ENCODE data around the gene EMD. TPM values are rescaled to one million over a fixed set of nuclear protein-coding genes. Genes with fewer than 3 reads are reported as not detected.
"Not testable (repeated sequence)": the region's sequence is repeated elsewhere in the genome, so short reads cannot be mapped to it uniquely, and the experiment has no call there.

EMD gene
- total RNA-seq (2014; rRNA removed; shearing (Covaris generic)) = 49.8 and 72.5 TPM in 2 replicates

- peak; percentile 96 for DNase-seq (ENCODE audit: low spot score)
- in situ Hi-C loops (cut with HindIII; ENCODE audit: low sequenced_read_pairs) = no loop called here
These were observed at the start of gene EMD for GRCh38 chrX:154378799-154379568. Gene EMD, plus strand, starts transcription at chrX:154379295. Its CDS starts 190 bp downstream, at chrX:154379485.

DNA sequence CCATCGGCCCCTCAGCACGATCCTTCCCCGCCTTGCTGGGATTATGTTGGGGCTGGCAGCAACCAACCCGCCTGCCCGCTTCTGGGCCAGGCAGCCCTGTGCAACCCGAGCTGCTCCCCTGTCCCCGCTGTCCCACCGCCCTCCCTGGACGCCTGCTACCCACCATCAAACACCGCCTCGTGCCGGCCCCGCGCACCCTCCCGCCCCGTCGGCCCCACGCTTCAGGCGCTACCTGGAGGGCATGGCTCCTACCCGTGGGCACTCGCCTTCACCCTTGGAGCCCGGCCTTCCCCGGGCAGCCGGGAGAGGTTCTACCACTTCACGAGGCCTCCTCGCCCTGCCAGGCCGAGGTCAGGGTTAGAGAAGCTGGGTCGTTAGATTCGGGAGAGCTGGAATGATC lies 46.5 kb upstream of the EMD start:
- DNase-seq (ENCODE audit: low spot score) = no peak
- in situ Hi-C loops (cut with HindIII; ENCODE audit: low sequenced_read_pairs) = no loop called here

DNA sequence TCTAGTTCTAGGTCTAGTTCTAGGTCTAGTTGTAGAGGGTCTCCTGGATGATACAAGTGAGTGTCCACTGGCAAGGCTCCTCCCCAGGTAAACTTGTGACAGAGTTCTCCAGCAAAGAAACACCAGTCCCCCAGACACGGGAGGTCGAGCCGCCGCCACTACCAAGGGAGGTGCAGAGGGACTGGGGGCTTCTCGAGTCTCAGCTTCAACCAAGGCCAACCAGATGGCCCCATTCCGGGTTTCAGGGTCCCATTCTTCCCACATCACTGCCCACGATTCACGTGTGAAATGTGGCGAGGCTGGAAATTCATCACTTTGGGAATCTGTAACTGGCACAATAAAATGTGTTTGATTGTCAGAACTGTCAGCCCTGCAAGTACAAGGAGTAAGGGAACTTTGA lies 46.0 kb upstream of the EMD start:
- in situ Hi-C loops (cut with HindIII; ENCODE audit: low sequenced_read_pairs) = no loop called here

GRCh38 chrX:154333837-154334271 lies 45.2 kb upstream of the EMD start:
- in situ Hi-C loops (cut with HindIII; ENCODE audit: low sequenced_read_pairs) = no loop called here
- no peak for DNase-seq (ENCODE audit: low spot score)

More for the DNA sequence above, 46.0 kb upstream of the EMD start:
- no peak for DNase-seq (ENCODE audit: low spot score)

DNA sequence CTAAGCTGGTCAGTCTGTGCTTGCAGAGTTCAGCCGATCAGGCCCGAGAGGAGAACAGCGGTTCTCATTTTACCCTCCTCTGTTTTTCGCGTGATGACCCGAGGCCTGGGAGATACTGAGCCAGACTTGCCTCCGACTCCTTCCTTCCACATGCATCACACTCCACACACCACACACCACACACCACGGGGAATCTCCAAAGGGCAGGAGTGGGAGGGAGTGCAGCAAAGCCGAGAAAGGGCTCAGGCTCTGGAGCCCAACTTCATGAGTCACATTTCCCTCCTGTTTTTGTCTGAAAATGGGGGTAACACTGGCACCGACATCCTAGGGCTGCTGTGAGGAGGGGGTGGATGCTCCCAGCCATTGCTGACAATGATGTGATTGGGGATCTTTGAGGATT lies 44.6 kb upstream of the EMD start:
- DNase-seq (ENCODE audit: low spot score) = no peak
- in situ Hi-C loops (cut with HindIII; ENCODE audit: low sequenced_read_pairs) = no loop called here

DNA sequence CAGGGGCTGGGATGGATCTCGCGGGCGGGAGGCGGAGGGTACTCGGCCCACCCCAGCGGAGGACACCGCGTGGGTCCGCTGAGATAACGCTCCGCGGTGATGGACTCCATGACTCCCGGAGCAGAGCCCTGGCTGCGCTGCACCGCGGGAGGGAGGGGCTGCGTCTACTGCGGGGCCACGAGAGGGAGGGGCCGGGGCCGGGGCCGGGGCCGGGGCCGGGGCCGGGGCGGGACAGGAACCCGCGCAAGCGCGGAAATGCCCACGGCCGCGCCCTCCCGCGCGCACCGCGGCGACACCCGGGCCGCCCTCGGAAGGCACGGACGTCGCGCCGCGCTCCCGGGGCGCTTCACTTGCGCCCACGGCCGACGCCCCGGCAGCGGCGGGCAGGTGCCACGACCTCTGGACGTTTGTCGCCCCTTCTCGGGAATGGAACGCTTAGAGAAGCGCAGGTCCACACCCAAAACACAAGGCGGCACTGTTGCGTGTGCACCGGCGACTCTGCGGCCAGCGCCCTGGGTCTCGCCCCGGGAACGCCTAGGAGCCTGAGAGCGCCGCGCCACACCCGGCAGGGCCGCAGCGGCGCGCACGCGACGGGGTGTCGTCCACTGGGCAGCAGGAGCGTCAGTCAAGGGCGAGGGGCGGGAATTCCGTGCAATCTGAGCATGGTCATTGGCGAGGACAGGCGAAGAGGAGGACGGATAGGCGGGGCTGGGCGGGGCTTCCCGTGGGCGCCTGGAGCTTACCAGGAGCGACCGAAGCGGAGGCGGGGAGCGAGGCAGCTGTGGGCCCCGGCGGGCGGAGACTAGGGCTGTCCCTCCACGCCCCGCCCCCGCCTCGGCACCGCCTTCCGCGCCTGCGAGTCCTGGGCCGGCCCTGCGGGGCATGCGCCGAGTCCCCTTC lies 37.4 kb upstream of the EMD start:
- in situ Hi-C loops (cut with HindIII; ENCODE audit: low sequenced_read_pairs); DNase-seq (ENCODE audit: low spot score): not testable (repeated sequence)

DNA sequence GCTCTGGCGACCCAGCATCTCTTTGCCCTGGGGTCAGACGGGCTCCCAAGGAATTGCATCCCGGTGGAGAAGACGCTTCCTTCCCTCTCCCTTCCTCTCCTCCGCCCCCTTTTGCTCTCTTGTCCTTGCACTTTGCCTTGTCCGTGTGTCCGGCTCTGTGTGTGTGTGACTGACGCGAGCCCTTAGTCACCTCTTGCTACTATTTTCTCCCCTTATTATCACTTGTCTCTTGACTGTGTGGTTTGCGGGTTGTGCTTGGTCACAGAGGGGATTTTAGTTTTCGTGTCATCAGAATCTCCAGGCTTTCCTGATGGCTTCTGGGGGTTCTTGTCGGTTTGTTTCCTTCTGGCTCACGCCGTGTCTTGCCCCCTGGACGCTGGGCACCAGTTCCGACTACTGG lies 36.0 kb upstream of the EMD start:
- DNase-seq (ENCODE audit: low spot score); in situ Hi-C loops (cut with HindIII; ENCODE audit: low sequenced_read_pairs): not testable (repeated sequence)

GRCh38 chrX:154343620-154344019 lies 35.5 kb upstream of the EMD start:
- DNase-seq (ENCODE audit: low spot score); in situ Hi-C loops (cut with HindIII; ENCODE audit: low sequenced_read_pairs): not testable (repeated sequence)

- DNase-seq (ENCODE audit: low spot score) = no peak
- in situ Hi-C loops (cut with HindIII; ENCODE audit: low sequenced_read_pairs) = no loop called here
These were observed 31.0 kb upstream of the EMD start for GRCh38 chrX:154348114-154348531.

GRCh38 chrX:154348646-154349358 lies 30.3 kb upstream of the EMD start:
- no peak for DNase-seq (ENCODE audit: low spot score)
- in situ Hi-C loops (cut with HindIII; ENCODE audit: low sequenced_read_pairs) = no loop called here

DNA sequence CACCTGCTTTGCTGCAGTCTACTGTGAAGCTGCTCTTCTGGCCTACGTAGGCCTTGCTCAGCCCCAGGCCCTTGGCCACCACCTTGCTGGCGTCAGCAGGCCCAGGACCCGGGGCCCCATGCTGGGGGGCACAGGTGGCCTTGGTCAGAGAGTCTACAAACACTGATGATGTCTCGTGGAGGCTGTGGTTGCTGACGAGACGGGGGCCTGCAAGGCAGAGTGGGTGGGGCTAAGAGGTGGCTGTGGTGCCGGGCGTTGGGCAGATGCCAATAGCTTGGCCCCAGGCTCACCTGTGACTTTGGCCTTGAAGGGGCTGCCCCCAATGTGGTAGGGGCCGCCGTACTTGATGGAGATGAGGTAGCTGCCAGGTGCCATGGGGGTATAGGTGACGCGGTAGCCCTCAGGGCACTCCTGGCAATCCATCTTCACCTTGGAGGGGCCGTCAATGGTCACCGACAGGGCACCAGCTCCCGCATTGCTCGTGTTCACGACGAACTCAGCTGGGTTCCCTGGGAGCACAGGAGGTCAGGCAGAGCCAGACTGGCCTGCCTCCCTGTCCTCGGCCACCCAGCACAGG lies 29.6 kb upstream of the EMD start:
- in situ Hi-C loops (cut with HindIII; ENCODE audit: low sequenced_read_pairs) = no loop called here
- no peak for DNase-seq (ENCODE audit: low spot score)

- no peak for DNase-seq (ENCODE audit: low spot score)
- in situ Hi-C loops (cut with HindIII; ENCODE audit: low sequenced_read_pairs) = no loop called here
These were observed 29.1 kb upstream of the EMD start for GRCh38 chrX:154349979-154350378.

- in situ Hi-C loops (cut with HindIII; ENCODE audit: low sequenced_read_pairs) = no loop called here
- no peak for DNase-seq (ENCODE audit: low spot score)
These were observed 28.5 kb upstream of the EMD start for GRCh38 chrX:154350429-154351182.

DNA sequence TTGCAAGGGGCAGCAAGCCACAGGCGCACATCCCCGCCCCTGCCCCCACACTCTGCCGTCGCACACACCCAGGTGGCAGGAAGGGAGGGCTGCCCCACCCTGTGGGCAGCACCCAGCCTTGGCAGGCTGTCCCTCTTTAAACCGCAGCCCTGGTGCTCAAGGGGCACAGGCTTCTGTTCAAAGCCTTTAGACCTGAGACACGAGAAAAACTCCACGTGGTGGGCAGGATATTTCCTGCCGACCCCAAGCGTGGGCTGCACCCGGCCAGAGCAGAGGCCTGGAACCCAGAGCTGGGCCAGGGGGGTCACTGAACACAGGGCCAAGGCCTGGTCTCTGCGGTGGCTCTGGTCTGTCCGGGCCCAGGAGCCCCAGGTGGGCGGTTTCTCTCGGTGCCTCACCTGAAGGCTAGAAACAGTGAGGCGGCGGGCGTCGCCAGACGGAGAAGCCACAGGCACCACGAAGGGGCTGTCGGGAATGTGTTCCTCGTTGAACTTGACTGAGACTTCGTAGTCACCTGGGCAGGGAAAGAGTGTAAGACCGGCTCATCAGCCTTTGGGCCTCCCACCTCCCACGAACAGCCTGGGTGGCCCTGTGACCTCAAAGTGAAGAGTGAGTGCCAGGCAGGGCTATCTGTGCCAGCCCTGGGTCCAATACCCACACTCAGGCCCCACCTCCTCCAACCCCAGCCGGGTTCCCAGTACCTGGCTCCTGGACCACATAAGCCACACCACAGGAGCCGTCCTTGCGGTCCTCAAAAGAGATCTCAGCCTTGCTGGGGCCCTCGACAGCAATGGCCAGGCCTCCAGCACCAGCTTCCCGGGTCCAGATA lies 27.7 kb upstream of the EMD start:
- in situ Hi-C loops (cut with HindIII; ENCODE audit: low sequenced_read_pairs) = no loop called here
- no peak for DNase-seq (ENCODE audit: low spot score)

- no peak for DNase-seq (ENCODE audit: low spot score)
- in situ Hi-C loops (cut with HindIII; ENCODE audit: low sequenced_read_pairs) = no loop called here
These were observed 27.1 kb upstream of the EMD start for GRCh38 chrX:154352012-154352401.

DNA sequence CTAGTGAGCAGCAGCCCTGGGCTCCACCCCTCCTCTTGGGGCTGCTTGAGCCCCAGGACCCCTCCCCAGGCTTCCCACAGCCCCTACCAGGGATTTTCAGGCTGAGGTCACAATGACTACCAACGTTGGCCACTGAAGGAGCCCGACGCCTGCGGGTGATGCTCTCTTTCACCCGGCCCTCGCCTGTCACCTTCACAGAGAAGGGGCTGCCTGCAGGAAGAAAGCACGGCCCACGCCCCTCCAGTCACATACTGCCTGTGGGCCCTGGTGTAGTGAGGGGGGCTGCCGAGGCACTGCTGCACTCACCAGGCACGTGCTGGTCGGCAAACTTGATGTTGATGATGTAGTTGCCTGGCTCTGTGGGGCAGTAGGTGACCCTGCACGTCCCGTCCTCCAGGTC lies 26.6 kb upstream of the EMD start:
- in situ Hi-C loops (cut with HindIII; ENCODE audit: low sequenced_read_pairs) = no loop called here
- no peak for DNase-seq (ENCODE audit: low spot score)

- in situ Hi-C loops (cut with HindIII; ENCODE audit: low sequenced_read_pairs) = no loop called here
- DNase-seq (ENCODE audit: low spot score) = no peak
These were observed 25.8 kb upstream of the EMD start for GRCh38 chrX:154353172-154353843.

All from G401 (cell line).